ENCODE data around the gene STMN3.
A peak's percentile ranks its signal among the peaks of the same experiment; 100 is the strongest.

Gene STMN3

GRCh38 chr20:63643946-63644345 is 9.3 kb downstream of the STMN3 start:
- H3K9ac ChIP-seq (ENCODE audit: low read length): no peak overlapping the region
- no peaks in the 10 kb centered on the region for H3K79me2 ChIP-seq (ENCODE audit: insufficient read depth, low read length)
- no peaks in the 10 kb centered on the region for H3K9me2 ChIP-seq (replicated peaks; ENCODE audit: insufficient read depth, low read length)
- TF ChIP-seq CTCF (IDR thresholded peaks at IDR 0.05; ENCODE audit: insufficient read depth, low read length, poor library complexity, severe bottlenecking) (no peak), EZH2phosphoT487 (conservative IDR thresholded peaks at IDR 0.05; ENCODE audit: low read length) (no peak)
- H4K20me1 ChIP-seq (ENCODE audit: low read depth, low read length): no peaks in the 10 kb centered on the region
- H3K4me3 ChIP-seq (ENCODE audit: insufficient read depth, low read length, poor library complexity, severe bottlenecking): no peak overlapping the region
- H3K27ac ChIP-seq (ENCODE audit: low read depth, low read length): no peak overlapping the region
- H3K4me2 ChIP-seq (ENCODE audit: low read depth, low read length, poor library complexity, severe bottlenecking): no peak overlapping the region
- H3K27me3 ChIP-seq (ENCODE audit: low read length): no peaks in the 10 kb centered on the region
- no peak overlapping the region for H2AFZ ChIP-seq (ENCODE audit: low read depth, low read length, severe bottlenecking)
- no peaks in the 10 kb centered on the region for H3F3A ChIP-seq (ENCODE audit: insufficient read depth)
- no peaks in the 10 kb centered on the region for H3K36me3 ChIP-seq (ENCODE audit: low read length)
- H3K9me3 ChIP-seq (ENCODE audit: insufficient read depth, low read length): no peaks in the 10 kb centered on the region

- H3F3A ChIP-seq (ENCODE audit: insufficient read depth): no peaks in the 10 kb centered on the region
- TF ChIP-seq EZH2phosphoT487 (conservative IDR thresholded peaks at IDR 0.05; ENCODE audit: low read length): no peak
- TF ChIP-seq CTCF (IDR thresholded peaks at IDR 0.05; ENCODE audit: insufficient read depth, low read length, poor library complexity, severe bottlenecking): no peak
- no peak overlapping the region for H2AFZ ChIP-seq (ENCODE audit: low read depth, low read length, severe bottlenecking)
- no peaks in the 10 kb centered on the region for H3K79me2 ChIP-seq (ENCODE audit: insufficient read depth, low read length)
- no peaks in the 10 kb centered on the region for H3K27me3 ChIP-seq (ENCODE audit: low read length)
- H3K27ac ChIP-seq (ENCODE audit: low read depth, low read length): no peak overlapping the region
- no peaks in the 10 kb centered on the region for H4K20me1 ChIP-seq (ENCODE audit: low read depth, low read length)
- no peaks in the 10 kb centered on the region for H3K9me2 ChIP-seq (replicated peaks; ENCODE audit: insufficient read depth, low read length)
- no peak overlapping the region for H3K4me2 ChIP-seq (ENCODE audit: low read depth, low read length, poor library complexity, severe bottlenecking)
- H3K9me3 ChIP-seq (ENCODE audit: insufficient read depth, low read length): no peaks in the 10 kb centered on the region
- H3K4me3 ChIP-seq (ENCODE audit: insufficient read depth, low read length, poor library complexity, severe bottlenecking): no peak overlapping the region
- H3K36me3 ChIP-seq (ENCODE audit: low read length): no peaks in the 10 kb centered on the region
- H3K9ac ChIP-seq (ENCODE audit: low read length): no peak overlapping the region
These were observed 9.7 kb downstream of the STMN3 start for GRCh38 chr20:63643499-63643898.

GRCh38 chr20:63642527-63643247 is 10.5 kb downstream of the STMN3 start:
- Histone ChIP-seq H3K79me2 (ENCODE audit: insufficient read depth, low read length) (no peaks in the 10 kb centered on the region), H3K27ac (ENCODE audit: low read depth, low read length) (peak overlapping the region; percentile 22; the same call in 1 of the 2 replicates), H2AFZ (ENCODE audit: low read depth, low read length, severe bottlenecking) (peak overlapping the region; percentile 59), H3K36me3 (ENCODE audit: low read length) (no peaks in the 10 kb centered on the region), H3K27me3 (ENCODE audit: low read length) (no peaks in the 10 kb centered on the region), H4K20me1 (ENCODE audit: low read depth, low read length) (no peaks in the 10 kb centered on the region), H3K4me2 (ENCODE audit: low read depth, low read length, poor library complexity, severe bottlenecking) (peak overlapping the region; percentile 67), H3K9me2 (replicated peaks; ENCODE audit: insufficient read depth, low read length) (no peaks in the 10 kb centered on the region), H3F3A (ENCODE audit: insufficient read depth) (no peaks in the 10 kb centered on the region), H3K9ac (ENCODE audit: low read length) (peak overlapping the region; percentile 59), H3K4me3 (ENCODE audit: insufficient read depth, low read length, poor library complexity, severe bottlenecking) (peak overlapping the region; percentile 54), H3K9me3 (ENCODE audit: insufficient read depth, low read length) (no peaks in the 10 kb centered on the region)
- TF ChIP-seq EZH2phosphoT487 (conservative IDR thresholded peaks at IDR 0.05; ENCODE audit: low read length): no peak
- TF ChIP-seq CTCF (IDR thresholded peaks at IDR 0.05; ENCODE audit: insufficient read depth, low read length, poor library complexity, severe bottlenecking): no peak
